AG04450 (cell line): Measurements from ENCODE around the gene TFF2. TPM values are rescaled to one million over a fixed set of nuclear protein-coding genes. Genes with fewer than 3 reads are reported as not detected.

Source experiments
- CTCF ChIA-PET: fragments of 300-600, 350-600 bp; formaldehyde crosslinking; extraction: SDS; loops from one replicate; lab custom pipeline; 2022; ENCODE audit warnings: antibody characterized with exemption, inconsistent platforms; lab: Charles Lee
- POLR2A ChIA-PET: fragments of 350-600 bp; formaldehyde crosslinking; extraction: SDS; loops from one replicate; lab custom pipeline; 2021; ENCODE audit warnings: antibody characterized with exemption, inconsistent platforms; lab: Yijun Ruan, JAX
- DNase-seq: peaks from one replicate; pipeline ENCODE4 v3.0.0-alpha.2; 2011; ENCODE audit warnings: low read depth, low spot score
- H3K27ac ChIP-seq: one replicate; pipeline ENCODE4 v1.5.1; 2012; ENCODE audit warnings: low read depth, low read length, control low read depth
- H3K27me3 ChIP-seq: one replicate; pipeline ENCODE4 v1.6.0; 2012; ENCODE audit warnings: low read length; ENCODE audit not compliant: control insufficient read depth, insufficient read depth
- H3K4me3 ChIP-seq: 2 replicates; pipeline ENCODE4 v1.5.1; 2011; ENCODE audit warnings: mild to moderate bottlenecking, low read depth, low read length, control low read depth
- H3K9me3 ChIP-seq: 2 replicates; pipeline ENCODE4 v1.5.1; 2012; ENCODE audit warnings: low read length; ENCODE audit not compliant: control insufficient read depth, insufficient read depth
- CTCF ChIP-seq: IDR thresholded peaks from 2 replicates; pipeline ENCODE4 v1.5.1; 2011; ENCODE audit warnings: low read depth, low read length, control low read depth, inconsistent platforms
- polyA plus RNA-seq: library from polyadenylated mRNA; depleted of rRNA; stranded (reverse); fragments of >200 nt; gene quantifications from 2 replicates; pipeline ENCODE4 v1.2.3, GENCODE V29; 2011

TFF2 gene
- polyA plus RNA-seq, 1 experiment: not detected

DNA sequence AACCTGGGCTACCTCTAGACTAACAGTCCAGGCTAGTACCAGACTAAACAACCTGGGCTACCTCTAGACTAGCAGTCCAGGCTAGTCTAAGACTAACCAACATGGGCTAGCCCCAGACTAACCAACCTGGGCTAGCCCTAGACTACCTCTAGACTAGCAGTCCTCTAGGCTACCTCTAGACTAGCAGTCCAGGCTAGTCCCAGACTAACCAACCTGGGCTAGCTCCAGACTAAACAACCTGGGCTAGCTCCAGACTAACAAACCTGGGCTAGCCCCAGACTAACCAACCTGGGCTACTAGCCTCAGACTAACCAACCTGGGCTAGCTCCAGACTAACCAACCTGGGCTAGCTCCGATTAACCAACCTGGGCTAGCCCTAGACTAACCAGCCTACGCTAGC is 2.0 kb downstream of the TFF2 start:
- no peak for DNase-seq
- ChIA-PET POLR2A (no interaction called here), CTCF (no interaction called here)
- no peak for TF ChIP-seq CTCF
- no peak overlapping the region for H3K4me3 ChIP-seq
- peaks cover 5% of the 10 kb centered on the region; the same call in 1 of the 2 replicates for H3K9me3 ChIP-seq
- no peak overlapping the region for H3K27ac ChIP-seq
- H3K27me3 ChIP-seq: no peaks in the 10 kb centered on the region

DNA sequence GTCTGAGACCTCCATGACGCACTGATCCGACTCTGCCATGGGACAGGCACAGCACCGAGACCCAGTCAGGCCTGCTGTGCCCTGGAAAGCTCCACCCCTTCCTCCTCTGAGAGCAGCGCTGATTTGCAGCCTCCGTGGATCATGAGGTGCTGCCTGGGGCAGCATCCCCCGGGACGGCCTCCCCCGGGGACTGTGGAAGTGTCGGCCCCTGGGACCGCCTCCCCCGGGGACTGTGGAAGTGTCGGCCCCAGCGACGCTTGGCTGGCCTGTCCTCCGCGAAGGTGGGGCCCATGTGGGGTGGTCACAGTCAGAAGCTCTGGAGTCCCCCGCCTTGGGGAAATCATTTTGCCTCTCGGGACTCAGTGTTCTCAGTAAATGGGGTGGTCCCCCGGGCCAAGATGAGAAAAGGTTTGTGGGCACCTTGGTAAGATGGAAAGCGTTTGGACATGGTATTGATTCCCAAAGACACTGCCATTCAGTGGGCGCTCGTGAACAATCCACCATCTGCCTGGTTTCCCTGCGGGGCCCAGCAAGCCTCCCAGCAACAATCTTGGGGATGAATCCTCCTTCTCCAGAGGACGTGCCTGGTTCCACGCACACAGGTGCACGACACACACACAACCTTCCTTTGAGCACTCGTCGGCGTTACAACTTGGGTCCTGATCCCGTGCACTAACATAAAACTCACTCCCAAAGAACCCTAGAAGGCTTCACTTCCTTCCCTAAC is 3.0 kb downstream of the TFF2 start:
- no peak for DNase-seq
- peaks cover 5% of the 10 kb centered on the region; the same call in 1 of the 2 replicates for H3K9me3 ChIP-seq
- H3K4me3 ChIP-seq: no peak overlapping the region
- no peaks in the 10 kb centered on the region for H3K27me3 ChIP-seq
- no peak overlapping the region for H3K27ac ChIP-seq
- no peak for TF ChIP-seq CTCF
- ChIA-PET CTCF (no interaction called here), POLR2A (no interaction called here)

GRCh38 chr21:42346866-42347600 is 3.8 kb downstream of the TFF2 start:
- Histone ChIP-seq H3K27ac (no peak overlapping the region), H3K27me3 (no peaks in the 10 kb centered on the region), H3K9me3 (peaks cover 5% of the 10 kb centered on the region; the same call in 1 of the 2 replicates), H3K4me3 (no peak overlapping the region)
- no peak for DNase-seq
- ChIA-PET CTCF (no interaction called here), POLR2A (no interaction called here)
- TF ChIP-seq CTCF: no peak

DNA sequence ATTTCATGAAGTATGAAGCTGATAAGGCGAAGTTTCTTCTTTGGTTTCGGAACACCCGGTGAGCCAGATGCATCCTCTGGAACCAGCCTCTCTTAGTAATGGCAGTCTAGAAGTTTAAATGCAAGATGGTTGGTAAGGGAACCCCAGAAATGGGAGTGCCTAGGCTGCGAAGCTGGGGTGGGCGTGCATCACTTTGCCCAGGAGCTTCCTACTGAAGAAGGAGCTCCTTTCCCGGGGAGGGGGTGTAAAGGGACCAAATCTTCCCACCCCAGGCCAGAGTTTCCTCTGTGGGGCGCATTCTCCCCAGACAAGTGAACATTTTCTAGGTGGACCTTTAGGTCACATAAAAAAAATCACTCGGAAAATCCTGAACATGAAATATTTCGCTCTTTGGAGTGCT is 4.4 kb downstream of the TFF2 start:
- DNase-seq: no peak
- peaks cover 5% of the 10 kb centered on the region; the same call in 1 of the 2 replicates for H3K9me3 ChIP-seq
- no peaks in the 10 kb centered on the region for H3K27me3 ChIP-seq
- TF ChIP-seq CTCF: no peak
- H3K27ac ChIP-seq: no peak overlapping the region
- no peak overlapping the region for H3K4me3 ChIP-seq
- ChIA-PET POLR2A (no interaction called here), CTCF (no interaction called here)

GRCh38 chr21:42344631-42345030 is 6.2 kb downstream of the TFF2 start:
- ChIA-PET POLR2A (no interaction called here), CTCF (no interaction called here)
- TF ChIP-seq CTCF: no peak

More at GRCh38 chr21:42344631-42345030, 6.2 kb downstream of the TFF2 start:
- no peak for DNase-seq
- Histone ChIP-seq H3K27me3 (no peaks in the 10 kb centered on the region), H3K27ac (no peak overlapping the region), H3K4me3 (no peak overlapping the region), H3K9me3 (peaks cover 5% of the 10 kb centered on the region; the same call in 1 of the 2 replicates)
